ENCODE results near the gene KLHL40.

KLHL40 gene

DNA sequence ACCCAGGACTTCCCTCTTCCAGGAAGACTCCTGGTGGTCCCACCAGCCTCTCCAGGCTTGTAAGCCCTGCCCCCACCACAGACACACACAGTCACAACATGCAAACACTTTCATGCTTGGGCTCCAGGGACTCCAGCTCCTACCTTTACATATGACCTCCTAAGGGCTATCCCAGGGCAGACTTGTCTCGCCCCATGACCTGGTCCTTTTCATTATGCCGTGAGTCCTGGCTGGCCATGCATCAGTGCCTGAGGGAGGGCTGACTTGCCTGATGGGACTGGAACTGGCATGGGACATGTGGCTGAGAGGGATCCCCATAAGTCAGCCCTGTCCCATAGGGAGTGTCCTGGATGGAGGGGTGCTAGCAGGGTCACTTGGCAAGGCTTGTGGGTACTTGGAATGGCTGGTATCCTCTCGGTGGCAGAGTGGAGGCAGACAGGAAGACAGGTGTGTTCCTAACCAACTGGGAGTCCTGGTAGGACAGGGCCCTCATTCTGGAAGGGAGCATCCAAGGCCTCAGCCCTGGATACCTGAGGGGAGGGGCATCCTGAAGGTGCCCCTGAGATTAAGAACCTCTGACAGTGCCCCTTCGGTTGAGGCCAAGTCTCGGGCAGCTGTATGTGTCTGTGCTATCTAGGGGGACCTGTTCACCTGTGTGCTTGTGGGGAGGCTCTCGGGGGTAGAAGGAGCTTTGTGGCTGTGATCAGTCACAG is 17.8 kb downstream of the KLHL40 start:
- no peak overlapping the region for H3K4me3 ChIP-seq (ENCODE audit: low read depth, low read length)

DNA sequence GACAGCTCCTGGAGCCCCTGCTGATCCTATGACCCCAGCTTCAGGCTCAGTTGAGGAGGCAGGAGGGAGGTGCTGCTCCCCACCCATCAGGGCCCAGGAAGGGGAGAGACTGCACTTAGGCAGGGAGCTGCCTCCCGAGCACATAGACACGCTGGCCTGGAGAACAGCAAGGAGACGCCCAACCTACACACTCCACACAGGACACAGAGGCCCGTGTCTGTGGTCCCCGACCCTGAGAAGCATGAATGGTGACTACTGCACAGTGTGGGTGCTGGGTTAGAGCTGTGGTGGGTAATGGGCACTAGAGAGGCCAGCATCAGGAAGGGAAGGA is 18.3 kb downstream of the KLHL40 start:
- no peak for TF ChIP-seq CTCF (IDR thresholded peaks at IDR 0.05; ENCODE audit: low read depth, low read length)
- TF ChIP-seq POLR2A (IDR thresholded peaks at IDR 0.05; ENCODE audit: extremely low read depth, insufficient read length): no peak
- TF ChIP-seq MYC (IDR thresholded peaks at IDR 0.05; ENCODE audit: low read depth, low read length): no peak
- no peak for TF ChIP-seq MAX (IDR thresholded peaks at IDR 0.05; ENCODE audit: low read depth, low read length)
- H3K4me3 ChIP-seq (ENCODE audit: low read depth, low read length): no peak overlapping the region
- no peak for DNase-seq (ENCODE audit: low read depth)

More for the DNA sequence above, 17.8 kb downstream of the KLHL40 start:
- no peak for TF ChIP-seq MYC (IDR thresholded peaks at IDR 0.05; ENCODE audit: low read depth, low read length)
- no peak for DNase-seq (ENCODE audit: low read depth)

- H3K4me3 ChIP-seq (ENCODE audit: low read depth, low read length): no peak overlapping the region
- no peak for DNase-seq (ENCODE audit: low read depth)
- TF ChIP-seq MYC (IDR thresholded peaks at IDR 0.05; ENCODE audit: low read depth, low read length) (no peak), MAX (IDR thresholded peaks at IDR 0.05; ENCODE audit: low read depth, low read length) (no peak), CTCF (IDR thresholded peaks at IDR 0.05; ENCODE audit: low read depth, low read length) (no peak), POLR2A (IDR thresholded peaks at IDR 0.05; ENCODE audit: extremely low read depth, insufficient read length) (no peak)
These were observed 19.0 kb downstream of the KLHL40 start for GRCh38 chr3:42704136-42704841.

DNA sequence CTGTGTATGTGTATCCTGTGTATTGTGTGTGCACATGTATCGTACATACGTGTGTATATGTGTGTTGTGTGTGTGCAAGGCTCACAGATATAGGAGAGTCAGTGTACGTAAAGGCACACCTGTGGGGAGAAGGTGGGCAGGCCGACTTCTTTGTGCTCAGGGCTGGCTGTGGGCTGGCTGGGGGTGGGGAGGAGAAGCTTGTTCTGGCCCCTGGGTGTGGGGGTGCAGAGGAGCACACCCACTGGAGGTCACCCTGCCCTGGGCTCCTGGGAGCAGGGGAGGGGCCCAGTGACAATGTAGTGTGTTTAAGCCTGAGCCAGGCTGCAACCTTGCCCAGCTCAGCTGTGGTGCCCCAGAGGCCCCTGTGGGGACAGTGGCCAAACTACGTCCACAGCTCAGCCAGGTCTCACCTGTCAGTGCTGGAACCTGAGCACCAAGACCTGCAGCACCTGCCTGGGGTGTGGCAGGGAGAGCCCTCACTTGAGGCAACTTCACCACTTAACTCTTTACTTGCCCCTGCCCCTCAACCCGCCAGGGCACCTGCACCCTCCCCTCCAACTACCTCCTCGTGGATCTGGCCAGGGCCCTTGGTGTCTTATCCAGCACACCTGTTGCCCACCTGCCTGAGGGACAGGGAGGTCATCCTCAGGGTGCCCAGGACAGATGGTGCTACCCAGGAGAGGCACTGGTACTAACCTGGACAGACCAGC is 19.9 kb downstream of the KLHL40 start:
- H3K4me3 ChIP-seq (ENCODE audit: low read depth, low read length): no peak overlapping the region
- TF ChIP-seq MYC (IDR thresholded peaks at IDR 0.05; ENCODE audit: low read depth, low read length) (no peak), MAX (IDR thresholded peaks at IDR 0.05; ENCODE audit: low read depth, low read length) (no peak), POLR2A (IDR thresholded peaks at IDR 0.05; ENCODE audit: extremely low read depth, insufficient read length) (no peak), CTCF (IDR thresholded peaks at IDR 0.05; ENCODE audit: low read depth, low read length) (no peak)
- no peak for DNase-seq (ENCODE audit: low read depth)

DNA sequence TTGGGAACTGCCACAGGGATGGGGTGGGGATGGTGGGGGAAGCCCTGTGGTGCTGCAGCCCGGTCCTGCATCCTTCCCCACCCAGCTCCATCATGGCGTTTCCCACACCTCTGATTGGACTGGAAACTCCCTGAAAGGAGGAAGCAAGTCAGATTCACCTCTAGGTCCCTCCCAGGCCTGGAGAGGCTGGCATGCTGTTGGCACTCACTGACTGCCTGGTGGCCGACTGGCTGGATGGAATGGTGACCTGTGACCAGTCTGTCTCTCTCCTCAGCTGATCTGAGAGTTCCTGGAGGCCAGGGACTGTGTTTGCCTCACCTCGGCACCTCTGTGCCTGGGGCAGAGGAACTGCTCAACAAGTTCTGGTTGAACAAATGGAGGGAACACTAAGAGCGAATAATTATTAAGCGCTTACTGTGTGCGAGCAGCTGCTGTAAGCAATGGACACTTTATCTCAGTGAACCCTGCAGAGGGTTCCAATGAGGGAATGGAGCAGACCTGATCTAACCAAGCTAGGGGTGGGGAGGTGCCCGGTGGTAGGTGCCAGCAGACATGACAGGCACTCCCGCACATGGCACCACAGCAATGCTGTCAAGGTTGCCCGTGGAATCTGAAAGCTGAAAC is 20.7 kb downstream of the KLHL40 start:
- no peak for TF ChIP-seq CTCF (IDR thresholded peaks at IDR 0.05; ENCODE audit: low read depth, low read length)
- TF ChIP-seq MAX (IDR thresholded peaks at IDR 0.05; ENCODE audit: low read depth, low read length): no peak
- no peak for TF ChIP-seq MYC (IDR thresholded peaks at IDR 0.05; ENCODE audit: low read depth, low read length)
- TF ChIP-seq POLR2A (IDR thresholded peaks at IDR 0.05; ENCODE audit: extremely low read depth, insufficient read length): no peak
- DNase-seq (ENCODE audit: low read depth): no peak
- H3K4me3 ChIP-seq (ENCODE audit: low read depth, low read length): no peak overlapping the region

All from NB4 (cell line).